HL-60 (cell line): ENCODE results near the gene MMUT.

Experiments used
- GABPA ChIP-seq: IDR thresholded peaks from 2 replicates; pipeline ENCODE4 v1.6.1; 2012; ENCODE audit warnings: low read depth
- POLR2AphosphoS5 ChIP-seq: IDR thresholded peaks from 2 replicates; pipeline ENCODE4 v1.6.1; 2012; ENCODE audit warnings: low read depth
- REST ChIP-seq: IDR thresholded peaks from 2 replicates; pipeline ENCODE4 v1.6.1; 2012; ENCODE audit warnings: low read depth; ENCODE audit not compliant: insufficient replicate concordance
- TF ChIP-seq, protein P1 (sequence below): IDR thresholded peaks from one replicate; pipeline ENCODE4 v1.5.1; 2011; ENCODE audit warnings: low read length, control low read depth, inconsistent platforms; ENCODE audit not compliant: insufficient read depth

- TF ChIP-seq, protein P1, sequence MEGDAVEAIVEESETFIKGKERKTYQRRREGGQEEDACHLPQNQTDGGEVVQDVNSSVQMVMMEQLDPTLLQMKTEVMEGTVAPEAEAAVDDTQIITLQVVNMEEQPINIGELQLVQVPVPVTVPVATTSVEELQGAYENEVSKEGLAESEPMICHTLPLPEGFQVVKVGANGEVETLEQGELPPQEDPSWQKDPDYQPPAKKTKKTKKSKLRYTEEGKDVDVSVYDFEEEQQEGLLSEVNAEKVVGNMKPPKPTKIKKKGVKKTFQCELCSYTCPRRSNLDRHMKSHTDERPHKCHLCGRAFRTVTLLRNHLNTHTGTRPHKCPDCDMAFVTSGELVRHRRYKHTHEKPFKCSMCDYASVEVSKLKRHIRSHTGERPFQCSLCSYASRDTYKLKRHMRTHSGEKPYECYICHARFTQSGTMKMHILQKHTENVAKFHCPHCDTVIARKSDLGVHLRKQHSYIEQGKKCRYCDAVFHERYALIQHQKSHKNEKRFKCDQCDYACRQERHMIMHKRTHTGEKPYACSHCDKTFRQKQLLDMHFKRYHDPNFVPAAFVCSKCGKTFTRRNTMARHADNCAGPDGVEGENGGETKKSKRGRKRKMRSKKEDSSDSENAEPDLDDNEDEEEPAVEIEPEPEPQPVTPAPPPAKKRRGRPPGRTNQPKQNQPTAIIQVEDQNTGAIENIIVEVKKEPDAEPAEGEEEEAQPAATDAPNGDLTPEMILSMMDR, result no peak
- TF ChIP-seq REST, result no peak
- TF ChIP-seq POLR2AphosphoS5, result no peak
- no peak for TF ChIP-seq GABPA
Measured at GRCh38 chr6:49497304-49497703, 34.3 kb upstream of the MMUT start.
